Neural crest cell (in vitro differentiated cells): ENCODE measurements around the gene TMEM201. TPM values are rescaled to one million over a fixed set of nuclear protein-coding genes. Genes with fewer than 3 reads are reported as not detected.

Experiments
- DNase-seq: peaks from one replicate; pipeline ENCODE4 v3.0.0; 2021; ENCODE audit warnings: low read depth, mixed read lengths, low spot score
- H3K27ac Mint-ChIP-seq: one replicate; pipeline ENCODE4 v1.8.0; 2021; ENCODE audit warnings: mild to moderate bottlenecking, mixed read lengths; ENCODE audit not compliant: unreplicated experiment
- H3K27me3 Mint-ChIP-seq: 2 replicates; pipeline ENCODE4 v1.8.0; 2021; ENCODE audit warnings: low read depth, mild to moderate bottlenecking, mixed read lengths
- H3K36me3 Mint-ChIP-seq: 2 replicates; pipeline ENCODE4 v1.8.0; 2021; ENCODE audit warnings: low read depth, mild to moderate bottlenecking, mixed read lengths
- H3K4me1 Mint-ChIP-seq: 2 replicates; pipeline ENCODE4 v1.8.0; 2021; ENCODE audit warnings: mixed read lengths
- H3K4me3 Mint-ChIP-seq: one replicate; pipeline ENCODE4 v1.8.0; 2021; ENCODE audit warnings: mild to moderate bottlenecking, mixed read lengths
- H3K9me3 Mint-ChIP-seq: 2 replicates; pipeline ENCODE4 v1.8.0; 2021; ENCODE audit warnings: mixed read lengths
- total RNA-seq: library from RNA; stranded (reverse); gene quantifications from 2 replicates; pipeline ENCODE4 v1.2.1, GENCODE V29; 2021
- TF ChIP-seq, protein P1 (sequence below): fragments of 200-600 bp; sonication (generic); conservative IDR thresholded peaks from 2 replicates; pipeline ENCODE4 v1.5.0; 2021; ENCODE audit warnings: antibody characterized with exemption, mild to moderate bottlenecking

The TMEM201 gene
- total RNA-seq, 1 donor from 2014 or later = 41.4 TPM

DNA sequence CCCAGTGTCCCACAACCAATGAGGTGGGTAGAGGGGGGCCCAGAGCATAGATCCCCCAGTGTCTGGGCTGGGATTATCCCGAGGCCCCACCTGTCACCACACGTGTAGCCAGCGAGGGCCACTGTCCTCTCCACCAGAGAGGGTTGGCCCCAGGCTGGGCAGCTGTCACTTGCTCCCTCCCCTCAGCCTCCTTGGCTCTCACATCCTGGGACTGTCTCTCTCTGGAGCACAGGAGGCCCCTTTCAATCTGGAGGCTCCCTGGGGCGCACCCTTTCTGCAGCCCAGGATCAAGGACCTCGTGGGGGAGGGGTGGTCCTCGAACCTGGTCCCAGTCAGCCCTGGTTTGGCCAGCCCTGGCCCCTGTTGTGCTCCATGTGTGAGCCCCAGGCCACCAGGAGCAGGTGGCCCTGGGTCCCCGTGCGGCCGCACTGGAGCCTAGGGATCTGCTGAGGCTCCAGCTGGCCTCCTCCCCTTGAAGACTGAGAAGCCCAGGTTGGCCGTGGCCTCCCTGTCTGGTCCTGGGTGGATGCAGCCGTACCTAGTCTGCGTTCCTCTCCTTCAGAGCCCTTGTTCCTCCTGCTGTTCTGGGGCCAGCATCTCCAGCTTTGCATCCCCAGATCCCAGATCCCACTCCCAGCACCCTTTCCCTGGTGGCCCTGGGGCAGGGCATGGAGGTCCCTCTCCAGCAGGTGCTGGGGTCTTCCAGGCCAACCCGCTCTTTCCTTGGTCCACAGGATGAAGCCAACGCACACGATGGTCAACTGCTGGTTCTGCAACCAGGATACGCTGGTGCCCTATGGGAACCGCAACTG is 6.7 kb downstream of the TMEM201 start:
- no peak for DNase-seq
- TF ChIP-seq, protein P1, sequence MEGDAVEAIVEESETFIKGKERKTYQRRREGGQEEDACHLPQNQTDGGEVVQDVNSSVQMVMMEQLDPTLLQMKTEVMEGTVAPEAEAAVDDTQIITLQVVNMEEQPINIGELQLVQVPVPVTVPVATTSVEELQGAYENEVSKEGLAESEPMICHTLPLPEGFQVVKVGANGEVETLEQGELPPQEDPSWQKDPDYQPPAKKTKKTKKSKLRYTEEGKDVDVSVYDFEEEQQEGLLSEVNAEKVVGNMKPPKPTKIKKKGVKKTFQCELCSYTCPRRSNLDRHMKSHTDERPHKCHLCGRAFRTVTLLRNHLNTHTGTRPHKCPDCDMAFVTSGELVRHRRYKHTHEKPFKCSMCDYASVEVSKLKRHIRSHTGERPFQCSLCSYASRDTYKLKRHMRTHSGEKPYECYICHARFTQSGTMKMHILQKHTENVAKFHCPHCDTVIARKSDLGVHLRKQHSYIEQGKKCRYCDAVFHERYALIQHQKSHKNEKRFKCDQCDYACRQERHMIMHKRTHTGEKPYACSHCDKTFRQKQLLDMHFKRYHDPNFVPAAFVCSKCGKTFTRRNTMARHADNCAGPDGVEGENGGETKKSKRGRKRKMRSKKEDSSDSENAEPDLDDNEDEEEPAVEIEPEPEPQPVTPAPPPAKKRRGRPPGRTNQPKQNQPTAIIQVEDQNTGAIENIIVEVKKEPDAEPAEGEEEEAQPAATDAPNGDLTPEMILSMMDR = no peak
- Mint-ChIP-seq H3K27ac (peak overlapping the region; percentile 75), H3K9me3 (no peaks in the 10 kb centered on the region), H3K27me3 (no peaks in the 10 kb centered on the region), H3K4me1 (peaks cover 33% of the 10 kb centered on the region), H3K36me3 (no peaks in the 10 kb centered on the region), H3K4me3 (no peak overlapping the region)

DNA sequence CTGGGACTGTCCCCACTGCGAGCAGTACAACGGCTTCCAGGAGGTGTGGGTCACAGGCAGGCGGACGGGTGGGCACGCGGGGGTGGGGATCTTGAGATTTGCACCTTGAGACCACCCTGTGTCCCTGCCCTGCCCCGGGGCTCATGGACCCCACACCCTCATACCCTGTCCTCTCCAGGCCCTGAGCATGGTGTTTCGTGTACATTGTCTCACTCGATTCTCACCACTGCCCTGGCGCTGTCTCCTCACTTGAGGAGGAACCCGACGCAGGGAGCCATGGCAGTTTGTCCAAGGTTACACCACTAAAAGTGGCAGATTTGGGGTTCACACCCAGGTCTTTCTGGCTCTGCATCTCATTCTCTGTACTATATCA is 7.2 kb downstream of the TMEM201 start:
- Mint-ChIP-seq H3K27me3 (no peaks in the 10 kb centered on the region), H3K36me3 (no peaks in the 10 kb centered on the region), H3K4me1 (peaks cover 27% of the 10 kb centered on the region), H3K9me3 (no peaks in the 10 kb centered on the region), H3K4me3 (no peak overlapping the region), H3K27ac (peak overlapping the region; percentile 57)
- TF ChIP-seq, protein P1 = no peak
- DNase-seq = no peak

DNA sequence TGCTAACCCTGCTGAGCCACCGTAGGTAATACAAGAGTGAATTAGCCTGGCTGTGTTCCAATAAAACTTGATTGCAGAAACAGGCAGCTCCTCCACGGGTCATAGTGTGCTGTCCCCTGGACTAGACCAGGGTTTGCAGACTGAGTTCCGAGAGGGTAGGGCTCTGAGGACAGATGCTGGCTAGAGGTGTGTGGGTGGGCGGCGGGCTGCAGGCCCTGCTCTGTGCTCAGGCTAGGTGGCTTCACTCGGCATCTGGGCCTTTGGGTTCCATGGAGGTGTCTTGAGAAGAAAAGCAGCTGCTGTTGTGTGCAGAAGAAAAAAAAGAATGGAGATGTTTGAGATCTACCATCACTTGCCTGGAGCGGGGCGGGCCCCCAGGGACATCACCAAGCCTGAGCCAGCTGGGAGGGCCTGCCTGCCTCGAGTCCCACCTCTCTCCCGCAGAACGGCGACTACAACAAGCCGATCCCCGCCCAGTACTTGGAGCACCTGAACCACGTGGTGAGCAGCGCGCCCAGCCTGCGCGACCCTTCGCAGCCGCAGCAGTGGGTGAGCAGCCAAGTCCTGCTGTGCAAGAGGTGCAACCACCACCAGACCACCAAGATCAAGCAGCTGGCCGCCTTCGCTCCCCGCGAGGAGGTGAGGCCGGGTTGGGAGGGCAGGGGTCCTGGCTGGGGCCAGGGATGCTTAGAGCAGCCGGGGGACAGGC is 7.9 kb downstream of the TMEM201 start:
- TF ChIP-seq, protein P1 = no peak
- Mint-ChIP-seq H3K36me3 (no peaks in the 10 kb centered on the region), H3K4me1 (peaks cover 22% of the 10 kb centered on the region), H3K4me3 (no peak overlapping the region), H3K9me3 (no peaks in the 10 kb centered on the region), H3K27me3 (no peaks in the 10 kb centered on the region), H3K27ac (no peak overlapping the region)
- no peak for DNase-seq

- H3K9me3 Mint-ChIP-seq = no peaks in the 10 kb centered on the region
- H3K27ac Mint-ChIP-seq = no peak overlapping the region
These were observed 8.9 kb downstream of the TMEM201 start for GRCh38 chr1:9597361-9598315.

GRCh38 chr1:9598316-9598700 is 9.6 kb downstream of the TMEM201 start:
- Mint-ChIP-seq H3K27me3 (no peaks in the 10 kb centered on the region), H3K4me3 (no peak overlapping the region), H3K27ac (no peak overlapping the region), H3K4me1 (peaks cover 5% of the 10 kb centered on the region), H3K36me3 (no peaks in the 10 kb centered on the region), H3K9me3 (no peaks in the 10 kb centered on the region)
- TF ChIP-seq, protein P1 = no peak
- DNase-seq = no peak

More at GRCh38 chr1:9597361-9598315, 8.9 kb downstream of the TMEM201 start:
- H3K4me1 Mint-ChIP-seq = peaks cover 12% of the 10 kb centered on the region
- no peak overlapping the region for H3K4me3 Mint-ChIP-seq
- TF ChIP-seq, protein P1 = no peak
- no peaks in the 10 kb centered on the region for H3K36me3 Mint-ChIP-seq
- no peaks in the 10 kb centered on the region for H3K27me3 Mint-ChIP-seq
- no peak for DNase-seq
